ENCODE results near the gene CPZ. TPM values are rescaled to one million over a fixed set of nuclear protein-coding genes. Genes with fewer than 3 reads are reported as not detected.

The CPZ gene
- total and polyA plus RNA-seq, 2 donors (not counting 1 experiment from before 2014, with no cell fraction given), result not detected

GRCh38 chr4:8544282-8544681 is 48.3 kb upstream of the CPZ start:
- Histone ChIP-seq H3K4me1 (ENCODE audit: control insufficient read depth in 2 of 2, insufficient read depth in 2 of 2, low read length in 2 of 2) (no peaks in the 10 kb centered on the region), H3K9me3 (ENCODE audit: control extremely low read depth in 1 of 3, control insufficient read depth in 2 of 3, insufficient read depth in 1 of 3, low read length in 2 of 3) (peaks cover 0 to 7% (median 0%) of the 10 kb centered on the region in 3 donors), H3K4me3 (ENCODE audit: control extremely low read depth in 1 of 5, extremely low read depth in 1 of 5, insufficient read depth in 1 of 5, low read depth in 2 of 5, low read length in 4 of 5) (no peak overlapping the region), H3K27ac (ENCODE audit: low read length in 2 of 2) (no peak overlapping the region), H3K4me2 (replicated peaks; ENCODE audit: low read depth, low read length, poor library complexity, severe bottlenecking) (no peak overlapping the region), H3K36me3 (replicated peaks in 1 of 2; ENCODE audit: control extremely low read depth in 1 of 2, control insufficient read depth in 1 of 2, extremely low read depth in 1 of 2, insufficient read depth in 2 of 2, low read length in 1 of 2) (no peaks in the 10 kb centered on the region), H3K27me3 (replicated peaks in 1 of 4; ENCODE audit: control extremely low read depth in 1 of 4, control insufficient read depth in 3 of 4, insufficient read depth in 4 of 4, low read length in 3 of 4) (no peaks in the 10 kb centered on the region), H3K79me2 (ENCODE audit: control insufficient read depth, insufficient read depth, low read length) (no peaks in the 10 kb centered on the region), H3K9ac (ENCODE audit: low read length) (no peak overlapping the region), H4K20me1 (ENCODE audit: control insufficient read depth, insufficient read depth, low read length, poor library complexity, severe bottlenecking) (no peaks in the 10 kb centered on the region), H2AFZ (ENCODE audit: insufficient read depth, low read depth, low read length, poor library complexity, severe bottlenecking) (no peak overlapping the region)
- DNase-seq, result no peak
- intact Hi-C loops (cut with micrococcal nuclease), result no loop called here
- Mint-ChIP-seq H3K9me3 (ENCODE audit: insufficient read depth) (no peaks in the 10 kb centered on the region), H3K27me3 (no peaks in the 10 kb centered on the region), H3K27ac (no peak overlapping the region), H3K4me3 (no peak overlapping the region), H3K4me1 (no peaks in the 10 kb centered on the region)
- 100% methylated on average over 3 of the region's 3 CpGs for WGBS (ENCODE audit: insufficient coverage)
- ATAC-seq (ENCODE audit: low read depth), result no peak
- TF ChIP-seq CTCF (IDR thresholded peaks at IDR 0.05) (no peak), EZH2 (IDR thresholded peaks at IDR 0.05; ENCODE audit: borderline replicate concordance, insufficient read depth, low read depth, low read length, poor library complexity, severe bottlenecking) (no peak)
- ChIA-PET POLR2A (no interaction called here), CTCF (no interaction called here)

GRCh38 chr4:8544741-8545438 is 47.7 kb upstream of the CPZ start:
- TF ChIP-seq CTCF (IDR thresholded peaks at IDR 0.05), result no peak
- no peak for TF ChIP-seq EZH2 (IDR thresholded peaks at IDR 0.05; ENCODE audit: borderline replicate concordance, insufficient read depth, low read depth, low read length, poor library complexity, severe bottlenecking)
- H3K27me3 ChIP-seq (replicated peaks in 1 of 4; ENCODE audit: control extremely low read depth in 1 of 4, control insufficient read depth in 3 of 4, insufficient read depth in 4 of 4, low read length in 3 of 4), result no peaks in the 10 kb centered on the region
- no peaks in the 10 kb centered on the region for H4K20me1 ChIP-seq (ENCODE audit: control insufficient read depth, insufficient read depth, low read length, poor library complexity, severe bottlenecking)
- H3K79me2 ChIP-seq (ENCODE audit: control insufficient read depth, insufficient read depth, low read length), result no peaks in the 10 kb centered on the region
- Mint-ChIP-seq H3K4me1 (no peaks in the 10 kb centered on the region), H3K9me3 (ENCODE audit: insufficient read depth) (no peaks in the 10 kb centered on the region), H3K27ac (no peak overlapping the region), H3K27me3 (no peaks in the 10 kb centered on the region), H3K4me3 (no peak overlapping the region)
- ChIA-PET POLR2A (no interaction called here), CTCF (no interaction called here)
- WGBS (ENCODE audit: insufficient coverage), result 72% methylated on average over 32 of the region's 32 CpGs
- no peak overlapping the region for H3K9ac ChIP-seq (ENCODE audit: low read length)
- H2AFZ ChIP-seq (ENCODE audit: insufficient read depth, low read depth, low read length, poor library complexity, severe bottlenecking), result no peak overlapping the region
- H3K4me2 ChIP-seq (replicated peaks; ENCODE audit: low read depth, low read length, poor library complexity, severe bottlenecking), result no peak overlapping the region
- H3K9me3 ChIP-seq (ENCODE audit: control extremely low read depth in 1 of 3, control insufficient read depth in 2 of 3, insufficient read depth in 1 of 3, low read length in 2 of 3), result peaks cover 0 to 7% (median 0%) of the 10 kb centered on the region in 3 donors
- ATAC-seq (ENCODE audit: low read depth), result no peak
- no peaks in the 10 kb centered on the region for H3K4me1 ChIP-seq (ENCODE audit: control insufficient read depth in 2 of 2, insufficient read depth in 2 of 2, low read length in 2 of 2)
- DNase-seq, result no peak
- no peak overlapping the region for H3K4me3 ChIP-seq (ENCODE audit: control extremely low read depth in 1 of 5, extremely low read depth in 1 of 5, insufficient read depth in 1 of 5, low read depth in 2 of 5, low read length in 4 of 5)
- intact Hi-C loops (cut with micrococcal nuclease), result no loop called here
- no peaks in the 10 kb centered on the region for H3K36me3 ChIP-seq (replicated peaks in 1 of 2; ENCODE audit: control extremely low read depth in 1 of 2, control insufficient read depth in 1 of 2, extremely low read depth in 1 of 2, insufficient read depth in 2 of 2, low read length in 1 of 2)
- no peak overlapping the region for H3K27ac ChIP-seq (ENCODE audit: low read length in 2 of 2)
